GM21390 (cell line): Measurements from ENCODE around the gene MACROD2.

ENCODE experiments used
- ATAC-seq: cut with Tn5 transposase; IDR thresholded peaks from one replicate; pipeline ENCODE4 v1.9.1; 2021; ENCODE audit not compliant: unreplicated experiment

Gene MACROD2

DNA sequence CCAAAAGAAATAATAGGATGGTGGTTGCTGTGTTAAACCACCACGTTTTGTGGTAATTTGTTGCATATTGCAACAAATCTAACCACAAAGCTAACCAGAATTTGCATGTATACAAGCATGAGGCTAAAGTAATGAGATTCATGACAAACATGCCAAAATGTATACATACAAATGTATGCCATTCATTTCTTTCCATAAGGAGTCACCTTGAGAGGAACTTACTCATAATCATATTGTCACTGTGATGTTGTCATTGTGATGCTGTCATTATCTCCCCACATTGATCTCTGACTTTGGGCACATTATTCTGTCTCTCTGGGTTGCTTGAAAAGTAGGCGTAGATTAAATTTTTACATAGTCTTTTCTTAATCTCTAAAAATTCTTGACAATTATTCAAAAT, 1228.9 kb downstream of the MACROD2 start:
- no peak for ATAC-seq

DNA sequence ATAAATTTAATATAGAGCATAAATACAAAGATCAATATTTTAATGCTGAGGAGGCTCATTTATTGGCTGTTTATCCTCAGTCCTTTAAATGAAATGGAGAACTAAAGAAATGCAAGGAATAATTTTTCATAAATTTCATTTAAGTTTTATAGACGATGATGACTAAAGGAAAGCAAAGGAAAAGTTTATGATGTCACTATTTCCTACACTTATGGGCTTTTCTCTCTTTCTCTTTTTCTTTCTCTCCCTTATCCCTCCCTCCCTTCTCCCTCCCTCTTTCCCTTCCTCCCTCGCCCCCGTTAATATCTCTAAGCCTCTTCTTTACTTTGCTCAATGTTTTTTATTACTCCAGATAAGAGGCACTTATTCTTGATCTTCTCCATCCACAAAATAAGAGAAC, 1231.8 kb downstream of the MACROD2 start:
- no peak for ATAC-seq

DNA sequence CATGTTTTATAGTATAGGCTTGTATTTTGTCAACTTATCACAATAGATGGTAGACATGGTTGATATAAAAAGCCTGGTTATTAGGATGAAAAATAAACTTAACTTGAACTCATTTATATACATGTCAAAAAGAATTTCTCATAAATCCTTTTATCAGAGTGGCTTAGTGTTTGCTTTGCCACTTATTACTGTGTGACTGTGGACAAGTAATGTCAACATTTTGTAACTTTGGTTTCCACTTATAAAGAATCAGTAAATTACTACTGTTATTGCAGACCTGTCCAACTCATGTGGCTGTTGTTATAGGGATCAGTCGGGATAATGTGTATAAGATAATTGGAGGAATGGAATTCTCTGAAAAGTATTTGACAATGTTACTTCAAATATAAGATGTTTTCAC, 1236.9 kb downstream of the MACROD2 start:
- ATAC-seq: no peak

DNA sequence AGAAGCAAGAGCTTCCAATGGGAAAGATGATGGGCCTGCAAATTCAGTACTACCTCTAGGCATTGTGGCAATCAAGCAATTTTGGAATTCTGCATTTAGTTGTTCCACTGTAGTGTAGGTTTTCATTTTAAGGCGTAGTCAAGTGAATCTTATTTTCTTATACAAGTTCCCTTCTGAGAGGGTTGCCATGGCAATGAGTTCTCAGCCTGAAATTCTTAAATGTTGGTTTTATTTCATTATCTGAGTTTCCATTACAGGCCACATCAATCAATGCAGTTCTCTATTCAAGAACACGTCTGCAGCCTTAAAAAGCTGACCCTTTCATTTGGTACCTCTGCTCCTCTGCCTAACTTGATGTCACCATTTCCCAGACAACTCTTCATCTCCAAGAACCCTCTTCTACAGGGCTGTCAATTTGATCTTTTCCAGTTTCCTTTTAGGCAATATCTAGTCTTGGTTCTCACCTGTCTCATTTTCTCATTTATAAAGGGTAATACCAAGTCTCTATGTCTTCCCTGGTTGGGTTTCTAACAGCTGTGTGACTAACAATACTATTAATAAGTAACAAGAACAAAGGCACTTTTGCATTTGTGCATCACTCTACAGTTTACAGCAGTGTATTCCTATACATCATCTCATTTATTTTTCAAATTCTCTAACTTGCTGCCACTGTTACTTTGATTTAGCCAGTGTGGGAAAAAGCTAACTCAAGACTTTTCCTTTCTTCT, 1240.3 kb downstream of the MACROD2 start:
- ATAC-seq: no peak

DNA sequence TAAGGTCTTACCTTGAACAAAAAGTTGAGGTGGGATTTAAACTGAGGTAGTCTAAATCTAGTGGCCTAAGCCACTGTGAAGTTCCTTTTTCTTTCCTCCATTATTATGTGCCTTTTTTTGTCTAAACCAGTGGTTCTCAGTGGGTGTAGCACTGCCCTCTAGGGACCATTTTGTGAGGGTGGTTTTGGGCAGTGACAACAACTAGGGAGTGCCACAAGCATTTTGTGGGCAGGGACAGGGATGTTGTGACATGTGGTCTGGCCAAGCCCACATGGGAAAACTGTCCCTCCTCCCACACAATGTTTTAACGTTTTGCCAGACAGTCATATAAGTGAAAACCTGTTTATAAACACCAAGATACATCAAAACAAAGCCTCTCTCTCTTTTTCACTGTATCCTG, 1241.5 kb downstream of the MACROD2 start:
- ATAC-seq: peak; percentile 75

DNA sequence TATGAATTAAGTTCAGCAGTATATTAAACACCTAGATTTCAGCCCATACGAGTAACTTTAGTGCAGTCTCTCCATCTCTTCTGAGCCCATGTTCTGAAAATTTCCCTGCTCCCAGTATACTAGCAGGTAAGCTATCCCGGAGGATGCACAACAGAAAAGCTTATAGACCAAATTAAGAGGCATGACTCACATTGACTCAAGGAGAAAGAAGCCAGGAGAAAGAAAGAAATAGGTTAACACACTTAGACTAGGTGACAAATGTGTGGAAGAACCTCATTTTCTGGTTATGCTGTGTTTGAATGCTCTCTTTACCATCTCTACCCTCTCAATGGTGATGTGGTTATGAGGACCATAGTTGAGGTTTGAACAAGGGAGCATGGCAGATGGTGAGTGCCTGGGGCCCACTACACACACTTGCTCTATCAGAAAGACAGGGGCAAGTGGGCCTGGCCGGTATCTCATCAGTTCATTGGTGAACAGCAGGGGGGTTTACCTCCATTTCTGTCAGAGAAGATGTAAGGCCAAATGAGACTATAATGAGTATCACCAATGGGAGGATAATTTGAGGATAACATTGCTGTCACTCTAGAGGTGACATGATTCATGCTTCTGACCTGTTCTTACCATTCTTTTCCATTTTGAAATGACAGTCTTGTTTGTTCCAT, 1244.4 kb downstream of the MACROD2 start:
- no peak for ATAC-seq

- no peak for ATAC-seq
Observed at GRCh38 chr20:15240801-15241200, 1245.5 kb downstream of the MACROD2 start.

DNA sequence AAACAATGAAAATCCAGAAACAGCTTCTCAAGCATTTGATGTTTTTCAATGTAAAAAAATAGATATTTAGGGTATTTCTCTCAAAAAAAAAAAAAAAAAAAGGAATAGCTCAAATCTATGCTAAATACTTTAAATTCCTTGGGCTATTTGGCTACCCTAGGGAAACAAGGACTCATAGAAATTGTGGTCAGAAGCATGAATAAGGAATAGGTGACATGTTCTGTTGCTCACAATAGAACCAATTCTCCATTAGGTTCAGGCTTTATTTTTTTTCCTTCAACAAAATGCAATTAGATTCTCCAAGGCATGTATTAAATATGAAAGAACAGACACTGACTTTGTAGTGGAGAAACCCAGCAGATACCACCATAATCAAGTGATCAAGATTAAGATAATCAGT, 1246.4 kb downstream of the MACROD2 start:
- ATAC-seq: no peak

GRCh38 chr20:15242773-15243172, 1247.5 kb downstream of the MACROD2 start:
- no peak for ATAC-seq

DNA sequence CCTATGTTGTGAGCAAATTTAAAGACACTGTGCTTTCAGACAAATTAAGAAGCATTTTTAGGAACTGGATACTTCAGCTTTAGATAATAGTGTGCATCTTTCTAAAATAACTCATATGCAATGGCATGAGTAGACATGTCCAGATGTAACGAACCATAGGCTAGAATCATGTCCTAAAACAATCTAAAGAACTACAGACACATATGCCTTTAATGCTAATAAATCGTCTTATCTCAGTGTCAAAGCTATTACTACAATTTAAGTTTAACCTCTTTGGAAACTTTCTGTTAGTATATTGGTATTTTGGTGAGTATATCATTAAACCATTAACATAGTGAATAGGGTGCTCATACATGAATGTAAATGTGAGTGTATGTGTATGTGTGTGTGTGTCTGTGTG, 1250.6 kb downstream of the MACROD2 start:
- no peak for ATAC-seq

GRCh38 chr20:15248618-15249395, 1253.5 kb downstream of the MACROD2 start:
- ATAC-seq: peak; percentile 74

DNA sequence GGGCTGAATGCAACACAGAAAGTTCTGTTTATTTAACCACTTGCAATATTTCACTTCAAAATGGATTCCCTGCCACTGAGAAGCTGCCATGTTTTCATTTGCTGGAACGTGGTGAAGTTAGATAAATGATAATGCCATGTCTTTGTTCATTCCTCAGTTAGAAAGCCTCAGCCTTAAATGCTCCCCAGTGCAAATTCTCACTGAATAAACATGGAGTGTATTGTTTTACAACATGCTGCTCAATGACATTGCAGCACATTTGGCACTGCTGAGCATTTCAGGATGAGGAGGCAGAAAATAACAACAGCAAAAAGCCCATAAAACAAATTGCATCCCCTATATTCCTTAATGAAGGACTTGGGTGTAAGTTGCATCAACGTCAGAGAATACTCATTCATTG, 1255.9 kb downstream of the MACROD2 start:
- no peak for ATAC-seq

DNA sequence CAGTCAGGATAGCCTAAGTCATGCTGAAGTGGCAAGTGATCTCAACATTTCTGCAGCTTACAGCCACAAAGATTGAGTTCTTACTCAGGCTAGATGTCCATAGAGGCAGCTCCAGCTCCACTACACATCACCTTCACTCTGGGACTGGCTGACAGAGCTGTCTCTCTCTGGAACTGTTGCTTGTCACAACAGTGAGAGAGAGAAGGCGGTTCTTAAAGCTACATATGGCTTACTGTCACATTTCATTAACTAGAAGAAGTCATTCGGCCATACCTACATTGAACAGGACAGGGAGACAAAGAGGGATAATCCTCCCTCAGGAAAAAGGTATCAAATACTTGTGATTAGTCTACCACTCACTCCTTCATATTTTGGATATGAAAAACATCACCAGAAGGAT, 1257.0 kb downstream of the MACROD2 start:
- no peak for ATAC-seq

DNA sequence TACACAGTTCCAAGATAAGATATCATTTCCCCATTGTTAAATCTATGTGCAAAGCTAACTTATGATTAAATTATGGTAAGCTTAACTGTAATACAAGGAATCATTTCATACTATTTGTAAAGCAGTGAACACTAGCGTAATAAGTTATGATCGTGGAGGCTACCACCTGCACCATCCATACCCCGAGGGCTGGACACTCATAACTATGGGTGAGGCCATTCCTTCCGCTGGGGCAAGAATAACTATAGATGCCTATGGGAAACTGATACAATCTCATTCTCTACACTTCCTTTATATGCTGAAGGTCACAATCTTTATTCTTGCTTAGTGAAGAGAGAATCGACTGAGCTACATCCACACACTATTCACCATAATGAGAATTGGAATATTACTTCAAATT, 1258.1 kb downstream of the MACROD2 start:
- ATAC-seq: no peak

- ATAC-seq: no peak
Observed at GRCh38 chr20:15256676-15257568, 1261.6 kb downstream of the MACROD2 start.

DNA sequence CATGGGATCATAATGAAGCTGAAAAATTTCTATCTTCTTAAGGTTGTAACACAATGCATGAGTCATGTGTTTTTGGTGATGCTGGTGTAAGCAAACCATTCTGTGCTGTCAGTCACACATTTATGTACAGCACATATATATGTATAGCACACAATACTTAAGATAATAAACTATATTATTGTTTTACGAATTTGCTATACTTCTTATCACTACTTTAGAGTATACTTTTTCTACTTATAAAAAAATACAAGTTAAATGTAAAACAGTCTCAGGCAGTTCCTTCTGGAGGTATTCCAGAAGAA, 1262.2 kb downstream of the MACROD2 start:
- no peak for ATAC-seq

DNA sequence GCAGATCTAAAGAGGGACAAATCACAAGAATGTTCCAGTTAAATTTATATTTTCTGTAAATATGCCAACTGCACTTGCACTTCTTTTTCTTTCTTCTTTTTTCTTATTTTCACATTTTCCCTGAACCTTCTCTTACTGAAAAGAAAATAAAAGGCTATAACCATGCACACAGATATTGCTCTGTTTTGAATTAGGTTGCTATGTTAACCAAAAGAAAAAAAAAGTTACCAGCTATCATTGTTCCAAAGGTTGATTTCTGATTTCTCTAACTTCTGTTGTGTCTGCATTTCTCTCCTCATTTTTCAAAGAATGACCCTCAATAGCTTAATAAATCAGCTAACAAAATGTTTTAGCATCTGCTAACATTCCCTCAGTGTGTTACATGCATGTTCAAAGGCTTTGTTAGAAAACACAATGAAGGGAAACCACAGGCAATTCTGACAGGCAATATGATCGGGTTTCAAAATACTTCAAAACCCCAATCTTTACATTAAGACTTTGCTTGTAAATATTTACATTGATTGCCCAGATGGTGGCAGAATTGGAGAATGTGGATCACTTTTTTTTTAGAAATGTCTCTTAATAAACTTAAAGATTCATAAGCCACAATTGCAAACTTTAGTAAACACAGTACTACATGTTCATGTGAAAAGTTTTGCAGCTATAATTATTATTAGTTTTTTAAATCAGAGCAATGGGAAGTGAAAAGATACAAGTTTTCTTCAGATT, 1270.4 kb downstream of the MACROD2 start:
- ATAC-seq: no peak

- peak; percentile 72 for ATAC-seq
Observed at GRCh38 chr20:15267935-15268334, 1272.6 kb downstream of the MACROD2 start.

DNA sequence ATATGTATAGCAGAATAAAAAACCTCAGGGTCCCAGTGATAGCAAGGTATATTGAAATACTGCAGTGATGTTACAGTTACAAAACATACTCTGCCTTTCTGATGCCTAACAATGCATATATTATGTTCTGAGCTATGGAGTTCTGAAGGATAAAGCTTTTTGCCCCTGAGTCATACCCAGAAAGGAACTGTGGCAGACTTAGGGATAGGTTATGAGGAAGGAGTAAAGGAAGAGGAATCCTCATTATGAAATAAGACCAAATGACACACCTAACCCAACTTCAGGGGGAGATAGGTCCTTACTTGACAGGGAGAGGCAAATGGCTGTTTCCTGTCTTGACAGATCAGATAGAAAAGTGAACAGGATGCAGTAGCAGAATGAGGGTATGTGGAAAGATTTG, 1282.7 kb downstream of the MACROD2 start:
- ATAC-seq: no peak

GRCh38 chr20:15287329-15287728, 1292.0 kb downstream of the MACROD2 start:
- ATAC-seq: no peak

DNA sequence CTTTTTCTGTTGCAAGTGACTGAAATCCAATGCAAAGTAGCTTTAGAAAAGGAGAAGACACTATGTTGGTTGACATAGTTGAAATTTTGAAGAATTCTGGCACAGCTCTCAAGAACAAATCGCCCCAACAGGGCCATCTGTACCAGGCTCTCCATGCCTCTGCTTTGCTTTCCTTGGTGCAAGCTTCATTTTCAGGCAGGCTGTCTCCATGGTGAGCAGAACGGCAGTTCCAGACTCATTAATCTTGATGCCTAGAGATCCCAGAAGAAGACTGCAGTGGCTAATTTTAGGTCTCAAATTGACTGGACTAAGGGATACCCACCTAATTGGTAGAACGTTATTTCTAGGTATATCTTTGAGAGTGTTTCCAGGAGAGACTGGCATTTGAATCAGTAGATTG, 1292.8 kb downstream of the MACROD2 start:
- ATAC-seq: no peak
